ENCODE measurements around the gene IRX3.

DNA sequence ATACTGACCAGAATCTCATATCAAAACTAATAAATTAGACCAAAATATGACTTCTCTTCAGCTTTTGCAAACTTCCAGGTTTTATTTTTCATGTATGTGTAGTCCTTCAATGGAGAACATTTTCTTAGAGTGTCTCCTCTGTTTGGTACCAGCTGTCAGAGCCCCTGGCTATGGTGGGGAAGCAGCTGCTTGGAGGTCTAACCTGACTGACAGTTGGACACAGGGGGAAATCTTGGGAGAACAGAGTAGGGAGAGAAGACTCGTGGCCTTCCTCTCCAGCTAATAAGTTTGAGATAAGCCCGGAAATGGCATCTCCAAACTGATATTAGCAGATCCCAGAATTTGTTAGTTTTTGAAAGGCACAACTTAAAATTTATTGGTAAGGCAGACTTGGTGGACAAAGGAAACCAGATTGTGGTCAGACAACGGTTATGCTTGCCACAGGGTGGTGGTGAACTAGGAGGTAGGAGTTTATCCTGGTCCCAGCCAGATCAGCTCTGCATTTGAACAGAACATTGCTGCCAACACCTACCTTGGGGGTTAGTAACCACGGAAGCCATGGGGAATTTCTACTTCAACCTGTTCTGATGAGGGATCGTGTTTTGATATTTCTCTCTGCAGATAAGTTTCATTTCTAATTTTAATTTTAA lies 39.2 kb upstream of the IRX3 start:
- TF ChIP-seq, protein P1, sequence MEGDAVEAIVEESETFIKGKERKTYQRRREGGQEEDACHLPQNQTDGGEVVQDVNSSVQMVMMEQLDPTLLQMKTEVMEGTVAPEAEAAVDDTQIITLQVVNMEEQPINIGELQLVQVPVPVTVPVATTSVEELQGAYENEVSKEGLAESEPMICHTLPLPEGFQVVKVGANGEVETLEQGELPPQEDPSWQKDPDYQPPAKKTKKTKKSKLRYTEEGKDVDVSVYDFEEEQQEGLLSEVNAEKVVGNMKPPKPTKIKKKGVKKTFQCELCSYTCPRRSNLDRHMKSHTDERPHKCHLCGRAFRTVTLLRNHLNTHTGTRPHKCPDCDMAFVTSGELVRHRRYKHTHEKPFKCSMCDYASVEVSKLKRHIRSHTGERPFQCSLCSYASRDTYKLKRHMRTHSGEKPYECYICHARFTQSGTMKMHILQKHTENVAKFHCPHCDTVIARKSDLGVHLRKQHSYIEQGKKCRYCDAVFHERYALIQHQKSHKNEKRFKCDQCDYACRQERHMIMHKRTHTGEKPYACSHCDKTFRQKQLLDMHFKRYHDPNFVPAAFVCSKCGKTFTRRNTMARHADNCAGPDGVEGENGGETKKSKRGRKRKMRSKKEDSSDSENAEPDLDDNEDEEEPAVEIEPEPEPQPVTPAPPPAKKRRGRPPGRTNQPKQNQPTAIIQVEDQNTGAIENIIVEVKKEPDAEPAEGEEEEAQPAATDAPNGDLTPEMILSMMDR (IDR thresholded peaks at IDR 0.05 in 8 of 11, conservative IDR thresholded peaks at IDR 0.05 in 3 of 11) = no peak
- no peak for TF ChIP-seq POLR2A (IDR thresholded peaks at IDR 0.05)

All from spleen (tissue), 7 donors.